NCI-H1092 treated with DMSO at 0.1 percent for 48 hours (cell line): ENCODE results near the gene PRKAR1B.

Experiments
- DNase-seq: peaks from one replicate; lab custom pipeline; 2025; lab: John Stamatoyannopoulos, UW

The PRKAR1B gene

DNA sequence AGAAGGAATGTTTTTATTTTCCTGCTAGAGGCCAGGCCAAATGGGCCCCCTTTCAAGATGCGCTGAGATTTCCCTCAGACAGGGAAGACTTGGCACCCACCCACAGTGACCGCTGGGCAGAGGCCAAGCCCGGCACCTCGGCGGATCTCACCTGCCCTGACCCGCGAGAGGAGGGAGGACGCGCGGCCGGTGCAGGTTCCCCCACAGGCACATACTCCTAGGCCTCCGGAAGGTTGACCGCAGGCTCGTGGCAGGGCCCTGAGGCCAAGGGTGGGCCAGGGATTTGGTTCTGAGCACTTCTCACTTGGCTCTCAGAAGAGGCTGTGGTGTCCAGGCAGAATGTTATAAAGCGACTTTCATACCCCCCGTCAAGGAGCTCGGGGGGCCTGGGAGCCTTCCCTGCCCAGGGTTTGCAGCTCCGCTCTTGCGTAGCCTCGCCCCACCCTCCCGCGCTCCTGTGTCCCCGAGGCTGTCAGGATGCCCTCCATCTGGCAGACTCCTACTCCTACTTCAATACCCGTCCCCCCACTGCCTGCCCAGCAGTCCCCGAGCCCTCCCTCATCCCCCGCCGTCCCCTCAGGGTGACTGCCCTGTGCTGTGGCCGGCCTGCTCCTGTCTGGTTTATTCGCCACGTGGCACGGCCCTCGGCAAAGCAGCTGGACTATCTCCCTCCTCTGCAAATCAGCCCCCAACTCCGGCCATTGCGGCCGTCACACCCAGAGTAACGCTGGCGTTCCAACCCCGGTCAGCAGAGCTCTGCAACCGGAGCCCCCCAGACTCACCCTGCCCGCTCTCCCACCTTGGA is 156.9 kb downstream of the PRKAR1B start:
- DNase-seq: no peak

DNA sequence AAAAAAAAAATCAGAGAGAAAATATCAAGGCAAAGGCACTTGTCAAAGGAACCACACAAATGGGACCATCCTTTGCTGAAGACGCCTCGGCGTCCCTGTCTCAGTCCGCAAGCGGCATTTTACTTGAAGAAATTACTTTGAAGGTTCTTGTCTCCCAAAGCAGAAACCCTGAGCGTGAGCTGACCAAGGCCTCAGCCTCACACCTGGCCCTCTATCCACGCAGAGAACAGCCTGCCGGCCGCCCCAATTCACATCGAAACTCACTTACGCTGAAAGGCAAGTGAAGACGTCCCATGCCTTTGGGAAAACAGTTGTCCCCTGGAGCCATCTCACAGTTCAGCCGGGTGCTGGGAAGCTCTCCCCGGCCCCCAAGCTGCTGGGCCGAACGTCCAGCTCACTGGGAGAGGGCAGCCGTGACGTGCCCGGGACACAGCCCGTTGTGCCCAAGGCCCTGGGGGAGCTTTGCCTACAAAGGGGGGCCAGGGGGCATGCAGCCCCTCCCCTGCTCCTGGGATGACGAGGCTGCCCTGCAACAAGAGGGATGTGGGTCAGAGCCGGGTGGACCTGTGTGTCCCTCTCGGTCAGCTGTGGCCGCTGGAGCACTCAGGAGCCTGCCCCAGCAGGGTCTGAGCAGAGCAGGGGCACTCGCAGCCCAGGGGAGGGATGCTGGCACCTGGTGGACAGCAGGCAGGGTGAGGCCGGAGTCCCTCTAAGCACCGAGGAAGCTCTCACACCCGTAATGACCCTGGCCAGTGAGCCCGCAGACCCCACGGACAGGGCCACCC is 157.8 kb downstream of the PRKAR1B start:
- DNase-seq: no peak

DNA sequence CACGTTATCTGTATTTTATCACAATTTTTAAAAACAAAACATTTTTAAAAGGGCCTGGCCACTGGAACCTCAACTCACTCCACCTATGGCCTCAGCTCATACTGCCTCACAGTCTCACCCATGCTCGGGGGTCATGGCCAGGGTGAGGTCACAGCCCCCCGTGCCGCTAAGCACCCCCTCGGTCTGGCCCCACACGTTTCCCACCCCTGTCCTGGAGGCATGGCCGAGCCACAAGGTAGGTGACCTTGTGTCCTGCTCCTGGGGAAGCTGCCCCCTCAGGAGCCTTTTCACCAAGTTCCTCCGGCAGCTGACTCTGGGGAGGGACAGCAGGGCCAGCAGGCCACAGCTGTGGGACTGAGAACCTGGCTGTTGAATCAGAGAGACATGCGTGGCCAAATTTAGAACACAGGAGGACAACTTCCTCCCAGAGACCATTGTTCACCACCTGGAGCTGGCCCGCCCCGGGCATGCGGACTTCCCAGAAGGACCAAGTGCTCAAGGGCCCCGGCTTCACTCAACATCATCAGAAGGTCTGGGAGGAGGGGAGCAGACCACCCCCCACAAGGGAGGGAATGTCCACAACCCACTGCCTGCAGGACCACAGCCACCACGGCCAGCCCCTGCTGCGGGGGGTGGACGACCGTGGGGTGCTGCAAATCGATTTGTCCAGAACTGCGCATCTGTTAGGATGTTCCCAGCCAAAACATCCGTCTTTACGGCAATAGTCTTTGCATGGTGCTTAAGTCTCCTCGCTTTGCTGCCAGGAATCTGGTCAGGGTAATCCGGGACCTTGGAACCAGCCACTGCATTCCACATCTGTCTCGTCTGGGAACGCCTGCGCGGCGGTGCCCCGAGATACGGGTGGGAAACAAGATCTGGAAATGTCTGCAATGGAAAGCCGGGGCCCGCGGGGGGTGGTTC is 158.8 kb downstream of the PRKAR1B start:
- DNase-seq: no peak

DNA sequence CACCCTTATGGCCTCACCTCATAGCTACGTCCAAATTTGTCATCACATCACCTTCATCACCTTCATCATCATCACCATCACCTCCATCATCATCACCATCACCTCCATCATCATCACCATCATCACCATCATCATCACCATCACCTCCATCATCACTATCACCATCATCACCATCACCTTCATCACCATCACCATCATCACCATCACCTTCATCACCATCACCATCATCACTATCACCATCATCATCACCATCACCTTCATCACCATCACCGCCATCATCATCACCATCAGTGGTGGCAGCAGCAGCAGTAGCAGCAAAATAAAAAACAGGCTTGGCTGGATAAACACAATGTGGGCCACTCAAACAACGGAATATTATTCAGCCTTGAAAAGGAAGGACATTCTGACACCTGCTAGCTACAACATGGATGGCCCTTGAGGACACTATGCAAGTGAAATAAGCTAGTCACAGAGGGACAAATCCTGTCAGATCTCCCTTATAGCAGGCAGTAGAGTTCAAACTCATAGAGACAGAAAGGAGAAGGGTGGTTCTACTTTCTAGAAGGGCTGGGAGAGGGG is 159.7 kb downstream of the PRKAR1B start:
- no peak for DNase-seq

DNA sequence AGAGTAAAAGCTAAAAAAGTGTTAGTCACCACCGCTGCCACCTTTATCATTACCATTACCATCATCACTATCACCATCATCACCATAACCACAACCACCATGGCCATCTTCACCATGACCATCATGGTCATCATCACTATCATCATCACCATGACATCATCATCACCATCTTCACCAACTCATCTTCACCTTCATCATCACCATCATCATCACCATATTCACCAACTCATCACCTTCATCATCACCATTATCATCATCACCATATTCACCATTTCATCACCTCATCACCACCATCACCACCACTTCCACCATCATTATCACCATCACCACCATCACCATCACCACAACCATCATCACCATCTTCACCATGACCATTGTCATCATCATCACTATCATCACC is 161.0 kb downstream of the PRKAR1B start:
- DNase-seq: no peak

DNA sequence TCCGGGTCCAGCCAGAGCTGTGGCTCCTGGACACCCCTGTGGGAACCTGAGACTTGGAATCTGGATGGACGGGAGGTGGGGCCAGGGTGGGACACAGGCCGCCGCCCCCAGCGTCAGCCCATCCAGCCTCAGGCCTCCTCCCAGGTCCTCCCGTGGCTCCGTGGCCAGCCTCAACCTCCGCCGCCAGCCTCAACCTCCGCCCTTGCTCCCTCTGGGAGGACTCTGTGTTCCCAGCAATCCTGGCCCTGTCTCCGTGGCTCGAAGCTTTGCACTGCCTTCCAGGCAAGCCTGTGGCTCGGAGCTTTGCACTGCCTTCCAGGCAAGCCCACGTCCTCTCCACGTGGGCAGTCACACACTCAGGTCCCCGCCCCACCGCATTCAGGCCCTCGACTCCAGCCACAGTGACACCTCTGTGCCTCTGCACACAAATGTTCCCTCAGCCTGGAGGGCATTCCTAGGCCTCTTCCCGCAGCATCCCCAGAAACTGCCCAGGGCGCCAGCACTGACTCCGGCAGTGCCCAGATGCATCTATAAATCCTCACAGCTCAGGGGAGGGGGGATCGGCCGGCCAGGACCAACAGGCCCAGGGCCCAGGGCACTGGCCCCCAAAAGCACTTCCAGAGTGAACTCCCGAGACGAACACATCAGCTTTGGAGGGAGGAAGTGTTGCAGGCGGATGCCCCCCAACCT is 162.8 kb downstream of the PRKAR1B start:
- no peak for DNase-seq

DNA sequence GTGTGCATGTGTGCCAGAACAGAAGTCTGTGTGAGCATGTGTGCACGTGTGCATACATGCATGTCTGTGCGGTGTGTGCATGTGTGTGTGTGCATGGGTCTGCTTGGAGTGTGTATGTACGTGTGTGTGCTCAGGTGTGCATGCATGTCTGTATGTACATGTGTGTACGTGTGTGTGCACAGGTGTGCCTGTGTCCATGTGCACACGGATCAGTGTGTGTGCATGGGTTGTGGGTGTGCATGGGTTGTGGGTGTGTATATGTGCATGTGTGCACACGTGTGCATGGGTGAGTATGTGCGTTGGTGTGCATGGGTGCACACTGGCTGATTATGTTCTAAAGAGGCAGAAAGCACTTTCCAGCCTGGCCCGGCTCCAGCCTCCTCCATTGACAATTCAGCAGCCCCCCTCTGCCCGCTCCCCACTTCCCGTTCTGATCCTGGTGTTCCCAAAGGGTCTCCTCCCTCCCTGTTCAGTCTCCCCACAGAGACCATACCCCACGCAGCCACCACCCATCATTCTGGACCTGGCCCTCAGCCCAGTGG is 163.4 kb downstream of the PRKAR1B start:
- DNase-seq: no peak

DNA sequence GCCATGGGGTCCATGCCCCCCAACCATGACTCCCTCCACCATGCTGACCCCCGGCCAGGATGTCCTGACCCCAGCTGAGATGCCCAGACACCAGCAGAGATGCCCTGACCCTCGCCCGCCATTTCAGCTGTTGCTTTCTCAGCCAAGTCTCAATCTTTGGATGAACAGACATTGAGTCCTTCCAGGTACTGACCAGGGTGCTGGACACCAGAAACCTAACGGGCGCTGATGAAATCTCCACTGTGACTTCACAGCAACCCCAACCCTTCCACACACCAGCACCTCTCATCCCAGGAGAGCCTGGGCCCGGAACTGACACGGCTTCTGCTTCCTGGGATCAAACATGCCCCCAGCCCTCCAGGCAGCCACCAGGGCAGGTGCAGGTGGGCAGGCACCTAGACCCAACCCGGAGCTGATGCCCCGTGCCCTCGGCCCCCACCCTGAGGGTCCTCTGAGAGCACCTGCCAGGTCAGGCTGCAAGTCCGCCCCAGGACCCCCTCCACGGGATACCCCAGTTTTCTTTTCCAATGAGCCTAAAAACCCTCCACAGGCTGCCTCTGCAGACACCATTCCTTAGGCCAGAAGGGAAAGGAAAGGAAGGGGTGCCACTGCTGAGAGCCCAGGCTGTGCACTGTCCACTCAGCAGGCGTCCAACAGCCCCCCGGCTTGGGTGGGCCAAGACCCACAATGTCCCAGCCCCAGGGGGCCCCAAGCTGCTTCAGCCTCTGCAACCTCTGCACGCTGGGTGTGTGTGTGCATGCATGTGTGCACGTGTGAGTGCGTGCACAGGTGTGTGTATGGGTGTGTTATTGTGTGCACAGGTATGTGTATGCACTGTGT is 164.1 kb downstream of the PRKAR1B start:
- DNase-seq: no peak

DNA sequence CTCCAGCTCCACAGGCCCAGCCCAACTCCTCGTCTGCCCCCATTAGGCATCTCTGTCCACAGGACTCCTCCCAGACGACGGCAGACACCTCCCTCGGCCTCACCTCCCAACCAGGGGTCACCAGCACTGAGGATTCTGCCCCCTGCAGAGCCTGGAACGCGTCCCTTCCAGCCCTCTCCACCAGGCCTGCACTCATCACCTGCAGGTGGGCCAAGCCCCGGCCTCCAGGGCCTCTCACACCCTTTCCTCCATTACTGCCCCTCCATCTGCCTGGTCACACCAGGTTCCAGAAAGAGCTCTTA is 164.8 kb downstream of the PRKAR1B start:
- DNase-seq: no peak

DNA sequence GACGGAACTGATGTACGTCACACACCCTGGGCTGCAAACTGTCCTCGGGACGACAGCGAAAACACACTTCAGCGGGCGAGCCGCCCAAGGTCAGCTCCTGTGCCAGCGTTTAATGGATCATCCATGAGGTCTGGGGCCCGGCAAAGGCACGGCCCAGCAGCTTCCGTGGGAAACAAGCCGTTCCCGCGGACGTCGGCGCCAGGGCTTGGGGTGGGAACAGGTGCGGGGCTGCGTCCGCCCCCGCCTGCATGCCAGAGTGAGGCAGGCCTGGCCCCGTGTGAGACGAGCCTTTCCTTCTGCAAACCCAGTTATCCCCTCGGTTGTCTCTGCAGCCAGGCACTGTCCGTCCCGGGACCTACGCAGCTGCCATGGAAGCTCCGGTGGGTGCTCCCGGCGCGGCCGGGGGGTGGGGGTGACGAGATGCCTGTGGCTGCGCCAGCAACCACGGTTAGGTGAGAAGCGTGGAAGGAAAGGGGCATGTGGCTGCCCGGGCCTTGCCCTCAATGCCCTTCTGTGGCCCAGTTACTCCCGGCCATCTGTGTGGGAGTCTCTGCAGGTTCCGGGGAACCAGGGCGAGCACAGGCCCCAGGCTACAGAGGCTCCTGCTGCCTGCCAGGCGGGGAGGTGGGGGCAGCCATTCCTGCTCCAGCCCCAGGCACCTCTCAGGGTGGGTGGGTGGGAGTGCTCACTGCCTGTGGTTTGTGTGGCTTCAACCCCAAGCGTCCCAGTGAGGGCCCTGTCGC is 165.3 kb downstream of the PRKAR1B start:
- no peak for DNase-seq

DNA sequence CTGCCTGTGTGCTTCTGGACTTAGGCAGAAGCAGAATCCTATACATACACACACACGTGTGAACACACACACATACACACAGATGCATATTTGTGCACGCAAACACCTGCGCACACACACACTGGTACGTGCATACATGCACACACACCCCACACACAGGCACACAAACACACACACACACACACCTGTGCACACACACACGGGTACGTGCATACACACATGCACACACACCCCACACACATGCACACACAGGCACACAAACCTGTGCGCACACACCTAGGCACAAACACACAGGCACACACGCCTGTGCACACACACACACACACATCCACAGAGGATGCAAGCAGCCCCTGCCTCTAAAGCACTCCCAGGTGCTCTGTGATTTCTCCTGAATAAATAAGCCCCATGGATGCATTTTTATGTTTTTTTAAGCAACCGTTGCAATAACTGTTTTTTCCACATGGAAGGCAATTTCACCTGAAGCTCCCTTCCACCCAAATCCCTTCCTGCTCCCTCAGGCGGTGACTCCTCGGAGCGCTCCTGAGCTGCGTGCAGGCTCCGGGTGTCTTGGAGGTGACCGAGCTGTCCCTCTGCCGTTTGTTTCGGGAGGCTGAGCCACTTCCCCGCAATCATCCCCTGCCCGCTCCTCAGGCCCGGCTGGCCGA is 166.0 kb downstream of the PRKAR1B start:
- no peak for DNase-seq

DNA sequence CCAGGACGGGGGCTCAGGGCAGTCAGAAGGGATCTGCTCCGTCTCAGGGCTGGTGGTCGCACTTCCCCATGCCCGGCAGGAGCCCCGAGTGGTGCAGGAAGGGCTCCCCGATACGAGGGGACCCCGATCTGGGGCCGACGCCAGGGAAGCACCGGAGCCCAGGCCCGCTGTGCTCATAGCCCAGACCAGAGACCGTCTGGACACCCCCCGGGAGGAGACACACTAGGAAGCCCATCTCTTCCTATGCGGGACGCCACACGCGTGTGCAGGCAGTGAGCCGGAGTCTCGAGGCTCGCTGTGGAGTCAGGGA is 167.7 kb downstream of the PRKAR1B start:
- no peak for DNase-seq

DNA sequence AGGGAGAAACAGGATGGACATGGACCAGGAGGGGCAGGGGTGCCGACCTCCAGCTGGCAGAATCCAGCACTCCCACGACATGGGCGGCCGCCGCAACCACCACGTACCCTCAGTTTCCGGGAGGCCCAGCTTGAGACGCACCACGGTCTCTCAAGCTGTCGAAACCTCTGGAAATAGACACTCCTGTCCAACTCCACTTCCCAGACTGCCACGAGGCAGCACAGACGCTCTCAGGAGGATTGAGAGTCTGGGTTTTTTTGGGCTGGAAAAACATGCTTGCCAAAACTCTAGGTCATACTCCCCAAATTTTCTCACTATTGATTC is 169.6 kb downstream of the PRKAR1B start:
- no peak for DNase-seq

DNA sequence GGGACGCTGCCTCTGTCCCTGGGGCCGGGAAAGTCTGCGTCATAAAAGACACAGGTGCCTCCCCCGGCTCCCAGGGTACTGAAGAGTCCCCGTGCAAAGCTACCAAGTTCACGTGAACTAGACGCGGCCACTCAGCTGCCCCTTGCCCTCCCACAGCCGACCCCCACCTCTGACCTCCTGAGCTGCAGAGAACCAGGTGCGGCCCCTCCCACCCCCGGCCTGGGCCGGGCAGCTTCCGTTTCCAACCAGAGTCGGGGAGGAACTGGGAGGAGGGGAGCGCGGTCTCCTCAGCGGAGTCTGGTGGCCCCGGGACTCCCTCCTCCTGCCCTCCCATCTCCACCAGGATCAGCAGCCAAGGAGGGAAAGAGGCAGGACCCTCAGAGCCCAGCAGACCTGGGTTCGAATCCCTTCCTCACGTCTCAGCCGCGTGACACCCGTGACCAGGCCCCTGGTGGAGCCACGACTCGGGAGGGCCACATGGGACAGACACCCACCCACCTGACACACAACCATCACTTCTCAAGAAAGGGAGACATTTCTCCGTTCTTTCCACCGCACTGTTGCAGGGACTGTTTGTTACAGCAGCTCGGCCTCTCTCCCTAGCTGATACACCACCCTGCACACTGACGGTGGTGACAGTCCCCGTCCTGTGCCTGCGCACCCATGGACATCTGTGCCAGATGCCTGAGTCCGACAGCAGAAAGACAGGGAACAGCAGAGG is 170.1 kb downstream of the PRKAR1B start:
- DNase-seq: no peak

DNA sequence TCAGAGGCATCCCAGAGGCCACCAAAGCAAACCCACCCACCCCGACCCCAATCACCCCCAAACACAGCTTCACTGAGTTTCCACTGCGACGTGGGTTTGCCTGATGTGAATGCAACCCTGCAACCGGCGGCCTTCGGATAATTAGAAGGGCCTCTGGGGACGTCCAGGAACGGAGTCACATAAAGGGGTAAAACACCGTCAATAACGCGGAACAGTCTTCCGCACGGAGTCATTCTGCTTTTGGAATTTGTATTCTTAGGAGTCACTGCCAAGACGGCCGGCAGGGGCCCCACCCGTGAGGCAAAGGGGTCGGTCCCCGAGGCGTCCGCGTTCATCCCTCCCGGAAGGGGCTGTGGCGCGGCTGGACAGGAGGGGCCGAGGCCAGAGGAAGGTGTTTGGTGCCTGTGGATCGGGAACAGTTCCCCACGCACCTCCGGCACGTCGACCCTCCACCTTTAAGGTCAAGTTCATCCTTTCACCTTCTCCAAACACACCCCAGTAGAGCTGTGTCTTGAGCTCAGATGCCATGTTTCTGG is 170.7 kb downstream of the PRKAR1B start:
- DNase-seq: no peak

DNA sequence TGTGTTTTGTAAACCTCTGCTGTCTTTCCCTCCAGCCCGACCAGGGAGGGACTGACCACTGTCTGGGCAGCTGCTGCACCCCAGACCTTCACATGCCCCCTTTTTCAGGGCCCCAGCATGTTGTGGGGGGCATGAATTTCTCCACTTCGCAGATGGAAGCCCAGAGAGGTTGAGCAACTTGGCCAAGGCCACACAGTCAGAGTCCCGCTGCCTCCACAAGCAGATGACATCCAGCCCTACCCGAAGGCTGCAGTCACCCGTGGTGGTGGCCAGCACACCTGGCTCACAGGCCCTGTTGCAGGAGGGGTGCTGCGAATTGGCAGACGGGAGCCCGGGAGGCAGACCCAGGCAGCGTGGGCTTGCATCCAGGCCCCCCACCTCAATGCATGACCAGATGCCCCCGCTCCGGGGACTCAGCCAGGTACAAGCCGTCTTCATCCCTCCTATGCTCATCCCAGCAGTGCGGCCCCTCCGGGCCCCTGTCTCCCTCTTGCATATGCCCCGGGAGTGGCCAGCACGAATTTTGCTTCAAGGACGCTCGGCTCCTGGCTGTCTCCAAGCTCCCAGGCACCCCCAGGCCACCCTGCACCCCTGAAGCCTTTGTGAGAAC is 171.4 kb downstream of the PRKAR1B start:
- no peak for DNase-seq

DNA sequence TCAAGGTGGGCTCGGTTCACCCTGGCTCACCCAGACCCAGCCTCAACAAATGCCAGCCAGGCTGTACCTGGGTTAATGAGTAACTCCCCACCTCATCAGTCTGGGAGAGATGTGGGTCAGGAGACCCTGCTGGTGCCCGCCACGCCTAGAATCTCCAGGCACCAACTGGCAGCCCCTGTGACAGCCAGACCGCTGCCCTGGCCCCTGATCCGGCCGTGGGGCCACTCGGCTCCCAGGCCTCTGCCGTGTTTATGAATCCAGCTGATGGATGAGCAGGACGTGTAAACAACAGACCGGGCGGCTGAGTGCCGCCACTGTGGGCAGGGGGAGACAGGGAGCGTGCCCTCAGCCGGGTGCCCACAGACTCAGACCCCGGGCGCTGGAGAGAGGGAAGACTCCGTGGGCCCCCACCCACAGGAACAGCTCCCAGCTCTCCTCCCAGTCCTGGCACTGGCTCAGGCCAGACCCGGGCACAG is 173.4 kb downstream of the PRKAR1B start:
- DNase-seq: no peak
